Liver (tissue), 3 donors: ENCODE results near the gene MRPL55.

Experiments
- FOXA1 ChIP-seq: IDR thresholded peaks from 2 replicates; pipeline ENCODE4 v1.6.1; 2016; ENCODE audit warnings: antibody characterized with exemption
- JUND ChIP-seq, 2 donors: IDR thresholded peaks; 2 replicates each; pipeline ENCODE4 v1.6.1; 2016; ENCODE audit warnings: antibody characterized with exemption in 2 of 2
- MAX ChIP-seq: IDR thresholded peaks from 2 replicates; pipeline ENCODE4 v1.6.1; 2016; ENCODE audit warnings: antibody characterized with exemption
- SP1 ChIP-seq: IDR thresholded peaks from 2 replicates; pipeline ENCODE4 v1.6.1; 2018; ENCODE audit warnings: antibody characterized with exemption, mild to moderate bottlenecking
- TF ChIP-seq, protein P1 (sequence below): fragments of 150-350 bp; IDR thresholded peaks from 2 replicates; pipeline ENCODE4 v1.5.1; 2017; ENCODE audit warnings: improper control_type of control experiment, low read depth, low read length; ENCODE audit not compliant: missing input control
- TF ChIP-seq, protein P2 (sequence below): IDR thresholded peaks from 2 replicates; pipeline ENCODE4 v1.6.1; 2016; ENCODE audit warnings: antibody characterized with exemption
- donor health status: healthy.
- donor health status: healthy.

GRCh38 chr1:228157729-228158126, 48.6 kb upstream of the MRPL55 start:
- TF ChIP-seq, protein P1, sequence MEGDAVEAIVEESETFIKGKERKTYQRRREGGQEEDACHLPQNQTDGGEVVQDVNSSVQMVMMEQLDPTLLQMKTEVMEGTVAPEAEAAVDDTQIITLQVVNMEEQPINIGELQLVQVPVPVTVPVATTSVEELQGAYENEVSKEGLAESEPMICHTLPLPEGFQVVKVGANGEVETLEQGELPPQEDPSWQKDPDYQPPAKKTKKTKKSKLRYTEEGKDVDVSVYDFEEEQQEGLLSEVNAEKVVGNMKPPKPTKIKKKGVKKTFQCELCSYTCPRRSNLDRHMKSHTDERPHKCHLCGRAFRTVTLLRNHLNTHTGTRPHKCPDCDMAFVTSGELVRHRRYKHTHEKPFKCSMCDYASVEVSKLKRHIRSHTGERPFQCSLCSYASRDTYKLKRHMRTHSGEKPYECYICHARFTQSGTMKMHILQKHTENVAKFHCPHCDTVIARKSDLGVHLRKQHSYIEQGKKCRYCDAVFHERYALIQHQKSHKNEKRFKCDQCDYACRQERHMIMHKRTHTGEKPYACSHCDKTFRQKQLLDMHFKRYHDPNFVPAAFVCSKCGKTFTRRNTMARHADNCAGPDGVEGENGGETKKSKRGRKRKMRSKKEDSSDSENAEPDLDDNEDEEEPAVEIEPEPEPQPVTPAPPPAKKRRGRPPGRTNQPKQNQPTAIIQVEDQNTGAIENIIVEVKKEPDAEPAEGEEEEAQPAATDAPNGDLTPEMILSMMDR = no peak
- TF ChIP-seq SP1 (no peak), MAX (no peak), FOXA1 (no peak), JUND (IDR thresholded peaks at IDR 0.05) (no peak)
- TF ChIP-seq, protein P2, sequence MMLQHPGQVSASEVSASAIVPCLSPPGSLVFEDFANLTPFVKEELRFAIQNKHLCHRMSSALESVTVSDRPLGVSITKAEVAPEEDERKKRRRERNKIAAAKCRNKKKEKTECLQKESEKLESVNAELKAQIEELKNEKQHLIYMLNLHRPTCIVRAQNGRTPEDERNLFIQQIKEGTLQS = no peak
